GM20000 (cell line): Measurements from ENCODE around the gene B3GALT5.

Source experiments
- DNase-seq: peaks from one replicate; pipeline ENCODE4 v3.0.0; 2012; ENCODE audit warnings: low spot score
- CTCF ChIP-seq: IDR thresholded peaks from 2 replicates; pipeline ENCODE4 v1.5.1; 2012; ENCODE audit warnings: mild to moderate bottlenecking, control low read depth; ENCODE audit errors: extremely low read depth, missing control alignments

The B3GALT5 gene

GRCh38 chr21:39595465-39595864, 17.3 kb upstream of the B3GALT5 start:
- no peak for DNase-seq
- no peak for TF ChIP-seq CTCF

GRCh38 chr21:39597595-39597994, 15.1 kb upstream of the B3GALT5 start:
- no peak for TF ChIP-seq CTCF
- no peak for DNase-seq

- no peak for DNase-seq
- no peak for TF ChIP-seq CTCF
These were observed 13.4 kb upstream of the B3GALT5 start for GRCh38 chr21:39599191-39599970.

DNA sequence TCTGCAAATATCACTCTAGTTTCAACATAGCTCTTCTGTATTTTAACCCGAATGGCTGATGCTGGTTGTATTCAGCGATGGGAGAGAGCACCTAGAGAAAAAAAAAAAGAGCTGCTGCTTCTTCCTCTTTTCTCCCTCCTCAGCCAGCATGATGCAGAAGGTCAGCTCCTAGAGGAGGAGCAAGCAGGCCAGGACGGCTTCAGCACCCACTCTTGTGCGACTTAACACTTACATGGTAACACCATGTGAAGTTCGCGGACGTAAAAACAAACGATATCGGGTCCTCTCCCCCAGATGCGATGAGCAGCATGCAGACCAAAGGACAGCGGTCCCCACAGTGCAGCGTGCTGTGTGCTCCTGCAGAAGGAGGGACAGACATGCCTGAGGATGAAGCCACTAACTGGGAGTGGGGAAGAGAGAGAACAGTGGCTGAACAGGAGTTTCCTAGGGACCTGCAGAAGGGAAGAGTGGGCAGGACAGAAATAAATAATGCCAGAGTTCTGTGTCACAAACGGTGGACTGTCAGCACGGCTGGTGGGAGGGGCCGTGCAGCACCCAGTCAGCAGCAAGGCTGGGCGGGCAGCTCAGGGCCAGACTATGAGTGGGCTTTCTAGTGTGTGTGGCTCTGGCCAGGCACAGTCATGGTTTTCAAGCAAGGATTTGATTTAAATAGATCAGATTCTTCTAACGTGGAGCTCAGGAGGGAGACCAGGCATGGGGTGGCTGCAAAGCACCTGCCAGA, 11.4 kb upstream of the B3GALT5 start:
- TF ChIP-seq CTCF: no peak
- no peak for DNase-seq

- no peak for DNase-seq
- TF ChIP-seq CTCF: no peak
These were observed 10.6 kb upstream of the B3GALT5 start for GRCh38 chr21:39602076-39602689.

- DNase-seq: no peak
These were observed 9.9 kb upstream of the B3GALT5 start for GRCh38 chr21:39602793-39603192.

More at GRCh38 chr21:39602793-39603192, 9.9 kb upstream of the B3GALT5 start:
- no peak for TF ChIP-seq CTCF
